IPS DF 6.9 (cell line): ENCODE measurements around the gene ABAT.
A peak's percentile ranks its signal among the peaks of the same experiment; 100 is the strongest.
"Not testable (repeated sequence)": the region's sequence is repeated elsewhere in the genome, so short reads cannot be mapped to it uniquely, and the experiment has no call there.

Experiments used
- DNase-seq: peaks from one replicate; pipeline ENCODE4 v3.0.0-alpha.2; 2013; ENCODE audit warnings: low read depth, low spot score
- H3K27ac ChIP-seq: one replicate; pipeline ENCODE4 v1.5.1; 2013; ENCODE audit warnings: low read length, control low read depth
- H3K27me3 ChIP-seq: 2 replicates; pipeline ENCODE4 v1.6.1; 2013; ENCODE audit warnings: mild to moderate bottlenecking, low read length; ENCODE audit not compliant: control insufficient read depth, insufficient read depth
- H3K36me3 ChIP-seq: 2 replicates; pipeline ENCODE4 v1.6.1; 2013; ENCODE audit warnings: low read length; ENCODE audit not compliant: control insufficient read depth, insufficient read depth
- H3K4me1 ChIP-seq: 2 replicates; pipeline ENCODE4 v1.6.1; 2013; ENCODE audit warnings: low read length; ENCODE audit not compliant: control insufficient read depth, insufficient read depth
- H3K4me3 ChIP-seq: 2 replicates; pipeline ENCODE4 v1.5.1; 2013; ENCODE audit warnings: mild to moderate bottlenecking, low read length
- H3K9me3 ChIP-seq: 2 replicates; pipeline ENCODE4 v1.6.1; 2013; ENCODE audit warnings: low read length, inconsistent platforms; ENCODE audit not compliant: control insufficient read depth, insufficient read depth
- WGBS: extraction: QIAGEN DNeasy Blood & Tissue Kit; methylation state at CpG from one replicate; pipeline ENCODE4 v1.1.7; 2013; ENCODE audit warnings: mixed read lengths, missing lambda C conversion rate; ENCODE audit not compliant: insufficient read length, insufficient coverage; 5-methylcytosine and 5-hydroxymethylcytosine counted together

Gene ABAT

GRCh38 chr16:8703693-8704092 is 29.3 kb downstream of the ABAT start:
- Histone ChIP-seq H3K4me3 (no peak overlapping the region), H3K4me1 (no peaks in the 10 kb centered on the region), H3K27ac (no peak overlapping the region), H3K27me3 (no peaks in the 10 kb centered on the region), H3K9me3 (no peaks in the 10 kb centered on the region), H3K36me3 (no peaks in the 10 kb centered on the region)
- WGBS = no CpG with 5 or more reads among the region's 2 CpGs
- DNase-seq = no peak

GRCh38 chr16:8704098-8704497 is 29.7 kb downstream of the ABAT start:
- Histone ChIP-seq H3K27me3 (no peaks in the 10 kb centered on the region), H3K9me3 (no peaks in the 10 kb centered on the region), H3K4me3 (no peak overlapping the region), H3K27ac (no peak overlapping the region), H3K4me1 (no peaks in the 10 kb centered on the region), H3K36me3 (no peaks in the 10 kb centered on the region)
- no CpG with 5 or more reads among the region's 3 CpGs for WGBS
- DNase-seq = no peak

- not testable (repeated sequence) for H3K27ac ChIP-seq, H3K4me3 ChIP-seq, DNase-seq, H3K27me3 ChIP-seq, H3K9me3 ChIP-seq, H3K36me3 ChIP-seq, H3K4me1 ChIP-seq
- WGBS = no CpG with 5 or more reads among the region's 4 CpGs
These were observed 30.8 kb downstream of the ABAT start for GRCh38 chr16:8705100-8705822.

GRCh38 chr16:8708536-8708935 is 34.1 kb downstream of the ABAT start:
- no peaks in the 10 kb centered on the region for H3K9me3 ChIP-seq
- no peaks in the 10 kb centered on the region for H3K27me3 ChIP-seq
- DNase-seq = no peak
- H3K4me3 ChIP-seq = no peak overlapping the region
- H3K36me3 ChIP-seq = no peaks in the 10 kb centered on the region
- H3K27ac ChIP-seq = no peak overlapping the region
- no peaks in the 10 kb centered on the region for H3K4me1 ChIP-seq
- whole genome bisulfite sequencing = no CpG with 5 or more reads among the region's 4 CpGs

GRCh38 chr16:8712589-8713361 is 38.4 kb downstream of the ABAT start:
- no peak overlapping the region for H3K27ac ChIP-seq
- H3K4me3 ChIP-seq = peak overlapping the region; percentile 19; the same call in 1 of the 2 replicates
- no peaks in the 10 kb centered on the region for H3K4me1 ChIP-seq
- H3K36me3 ChIP-seq = no peaks in the 10 kb centered on the region
- no peaks in the 10 kb centered on the region for H3K27me3 ChIP-seq
- DNase-seq = peak; percentile 13
- no CpG with 5 or more reads among the region's 27 CpGs for WGBS
- H3K9me3 ChIP-seq = no peaks in the 10 kb centered on the region

GRCh38 chr16:8713635-8714172 is 39.3 kb downstream of the ABAT start:
- no peaks in the 10 kb centered on the region for H3K27me3 ChIP-seq
- H3K36me3 ChIP-seq = no peaks in the 10 kb centered on the region
- no peak for DNase-seq
- no peaks in the 10 kb centered on the region for H3K4me1 ChIP-seq
- no peak overlapping the region for H3K4me3 ChIP-seq
- H3K9me3 ChIP-seq = no peaks in the 10 kb centered on the region
- WGBS = no CpG with 5 or more reads among the region's 10 CpGs
- H3K27ac ChIP-seq = no peak overlapping the region

GRCh38 chr16:8714174-8714573 is 39.8 kb downstream of the ABAT start:
- H3K27ac ChIP-seq = no peak overlapping the region
- H3K36me3 ChIP-seq = no peaks in the 10 kb centered on the region
- no peaks in the 10 kb centered on the region for H3K4me1 ChIP-seq
- no peaks in the 10 kb centered on the region for H3K9me3 ChIP-seq
- DNase-seq = no peak
- no peak overlapping the region for H3K4me3 ChIP-seq
- no CpG with 5 or more reads among the region's 7 CpGs for WGBS
- H3K27me3 ChIP-seq = no peaks in the 10 kb centered on the region

GRCh38 chr16:8714807-8715206 is 40.4 kb downstream of the ABAT start:
- Histone ChIP-seq H3K36me3 (no peaks in the 10 kb centered on the region), H3K4me3 (no peak overlapping the region), H3K27me3 (no peaks in the 10 kb centered on the region), H3K27ac (no peak overlapping the region), H3K9me3 (no peaks in the 10 kb centered on the region), H3K4me1 (no peaks in the 10 kb centered on the region)
- no peak for DNase-seq
- no CpG with 5 or more reads among the region's 14 CpGs for WGBS

GRCh38 chr16:8716052-8716451 is 41.6 kb downstream of the ABAT start:
- Histone ChIP-seq H3K9me3 (no peaks in the 10 kb centered on the region), H3K4me1 (peaks cover 3% of the 10 kb centered on the region; the same call in 1 of the 2 replicates), H3K36me3 (no peaks in the 10 kb centered on the region), H3K27ac (no peak overlapping the region), H3K4me3 (no peak overlapping the region), H3K27me3 (no peaks in the 10 kb centered on the region)
- DNase-seq = no peak
- WGBS = no CpG with 5 or more reads among the region's 6 CpGs

- DNase-seq = no peak
- H3K36me3 ChIP-seq = no peaks in the 10 kb centered on the region
- no peak overlapping the region for H3K27ac ChIP-seq
- H3K4me1 ChIP-seq = peaks cover 4% of the 10 kb centered on the region; the same call in 1 of the 2 replicates
- no peaks in the 10 kb centered on the region for H3K9me3 ChIP-seq
- no CpG with 5 or more reads among the region's 10 CpGs for WGBS
- H3K27me3 ChIP-seq = no peaks in the 10 kb centered on the region
- no peak overlapping the region for H3K4me3 ChIP-seq
These were observed 42.2 kb downstream of the ABAT start for GRCh38 chr16:8716592-8716991.
